Testis (tissue), 3 donors: ENCODE measurements around the gene ANKRD16. TPM values are rescaled to one million over a fixed set of nuclear protein-coding genes. Genes with fewer than 3 reads are reported as not detected.
A peak's percentile ranks its signal among the peaks of the same experiment; 100 is the strongest.
"Not testable (repeated sequence)": the region's sequence is repeated elsewhere in the genome, so short reads cannot be mapped to it uniquely, and the experiment has no call there.

Experiments used
- DNase-seq: peaks from one replicate; pipeline ENCODE4 v3.0.0-alpha.2; 2019
- H3K27ac ChIP-seq, 2 donors: fragments of 200-600 bp; sonication (generic); one replicate each; pipeline ENCODE4 v1.5.1; 2019
- H3K27me3 ChIP-seq: fragments of 200-600 bp; sonication (generic); one replicate; pipeline ENCODE4 v1.5.1; 2019
- H3K36me3 ChIP-seq: fragments of 200-600 bp; sonication (generic); one replicate; pipeline ENCODE4 v1.5.1; 2017; ENCODE audit warnings: low read depth; ENCODE audit errors: missing control alignments
- H3K4me1 ChIP-seq: fragments of 200-600 bp; sonication (generic); one replicate; pipeline ENCODE4 v1.5.1; 2019
- H3K4me3 ChIP-seq, 2 donors: fragments of 200-600 bp; sonication (generic); one replicate each; pipeline ENCODE4 v1.5.1; 2017 to 2019
- H3K9me3 ChIP-seq: fragments of 200-600 bp; sonication (generic); one replicate; pipeline ENCODE4 v1.5.1; 2017
- POLR2A ChIP-seq: fragments of 450-650 bp; IDR thresholded peaks from one replicate; pipeline ENCODE4 v1.6.1; 2017; ENCODE audit warnings: antibody characterized with exemption, mild to moderate bottlenecking, moderate library complexity
- whole genome bisulfite sequencing, 2 donors: methylation state at CpG; one replicate each; pipeline ENCODE4 v1.1.5; 2018; 5-methylcytosine and 5-hydroxymethylcytosine counted together
- intact Hi-C: fragments of 100-400 bp; cut with DNase I; formaldehyde crosslinking; loops from one replicate; pipeline ENCODE4 v1.15.1; 2023; ENCODE audit warnings: low total_unique reads
- polyA plus RNA-seq: library from polyadenylated mRNA; stranded (reverse); fragments of 350-450 nt; fragmentation: Illumina TruSeq; extraction: RNeasy Lipid Tissue Mini Kit (QIAGEN cat#74804); gene quantifications from one replicate; pipeline ENCODE4 v1.2.3, GENCODE V29; 2014; ENCODE audit warnings: low read depth, low replicate concordance; ENCODE audit not compliant: insufficient read depth
- total RNA-seq, 2 donors: library from RNA; depleted of rRNA; stranded (reverse); fragments of >200 nt; gene quantifications; one replicate each; pipeline ENCODE4 v1.2.3, GENCODE V29; 2016
- TF ChIP-seq, protein P1 (sequence below), 3 experiments: fragments of 450-650 bp in 2 of 3; fragments of 200-600 bp in 1 of 3; sonication (generic) in 1 of 3; IDR thresholded peaks; one replicate each; pipeline ENCODE4 v1.5.1; 2016 to 2019; ENCODE audit warnings: antibody characterized with exemption in 3 of 3, mild to moderate bottlenecking in 2 of 3, moderate library complexity in 1 of 3

Gene ANKRD16
- total and polyA plus RNA-seq, 3 donors from 2014 or later = 14.2 to 32.1 (median 30.3) TPM

DNA sequence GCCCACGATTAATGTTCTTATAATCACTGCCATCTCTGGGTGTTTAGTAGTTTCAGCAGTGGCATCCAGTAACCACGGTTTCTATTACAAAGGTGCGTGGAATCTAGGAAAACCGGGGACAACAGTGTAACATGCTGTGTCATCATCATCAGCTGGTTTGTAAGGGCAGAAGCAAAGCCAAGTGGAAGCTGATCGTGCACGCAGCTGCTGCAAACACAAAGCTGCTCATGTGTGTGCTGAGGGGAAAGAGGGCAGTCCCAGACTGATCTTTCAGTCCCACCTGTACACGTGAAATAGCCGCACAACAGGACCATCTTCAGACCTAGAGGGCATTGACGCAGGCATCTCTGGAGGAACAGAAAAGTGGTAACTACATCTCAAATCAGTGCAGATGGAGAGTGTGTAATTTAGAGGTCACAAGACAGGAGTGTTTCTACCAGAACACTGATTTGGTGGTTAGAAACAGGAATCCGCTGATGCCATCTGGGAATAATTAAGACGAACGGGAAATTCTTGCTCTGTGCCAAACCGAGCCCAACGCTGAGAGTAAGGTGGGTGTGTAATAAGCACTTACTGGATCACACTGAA lies 13.4 kb downstream of the ANKRD16 start:
- Histone ChIP-seq H3K27me3 (no peaks in the 10 kb centered on the region), H3K27ac (no peak overlapping the region), H3K9me3 (no peaks in the 10 kb centered on the region), H3K36me3 (no peaks in the 10 kb centered on the region), H3K4me1 (no peaks in the 10 kb centered on the region), H3K4me3 (no peak overlapping the region)
- TF ChIP-seq, protein P1, sequence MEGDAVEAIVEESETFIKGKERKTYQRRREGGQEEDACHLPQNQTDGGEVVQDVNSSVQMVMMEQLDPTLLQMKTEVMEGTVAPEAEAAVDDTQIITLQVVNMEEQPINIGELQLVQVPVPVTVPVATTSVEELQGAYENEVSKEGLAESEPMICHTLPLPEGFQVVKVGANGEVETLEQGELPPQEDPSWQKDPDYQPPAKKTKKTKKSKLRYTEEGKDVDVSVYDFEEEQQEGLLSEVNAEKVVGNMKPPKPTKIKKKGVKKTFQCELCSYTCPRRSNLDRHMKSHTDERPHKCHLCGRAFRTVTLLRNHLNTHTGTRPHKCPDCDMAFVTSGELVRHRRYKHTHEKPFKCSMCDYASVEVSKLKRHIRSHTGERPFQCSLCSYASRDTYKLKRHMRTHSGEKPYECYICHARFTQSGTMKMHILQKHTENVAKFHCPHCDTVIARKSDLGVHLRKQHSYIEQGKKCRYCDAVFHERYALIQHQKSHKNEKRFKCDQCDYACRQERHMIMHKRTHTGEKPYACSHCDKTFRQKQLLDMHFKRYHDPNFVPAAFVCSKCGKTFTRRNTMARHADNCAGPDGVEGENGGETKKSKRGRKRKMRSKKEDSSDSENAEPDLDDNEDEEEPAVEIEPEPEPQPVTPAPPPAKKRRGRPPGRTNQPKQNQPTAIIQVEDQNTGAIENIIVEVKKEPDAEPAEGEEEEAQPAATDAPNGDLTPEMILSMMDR (IDR thresholded peaks at IDR 0.05) = no peak
- no peak for TF ChIP-seq POLR2A
- 59 to 66% methylated on average over 14 of the region's 14 CpGs for WGBS, 2 donors
- no peak for DNase-seq
- intact Hi-C loops = no loop called here

DNA sequence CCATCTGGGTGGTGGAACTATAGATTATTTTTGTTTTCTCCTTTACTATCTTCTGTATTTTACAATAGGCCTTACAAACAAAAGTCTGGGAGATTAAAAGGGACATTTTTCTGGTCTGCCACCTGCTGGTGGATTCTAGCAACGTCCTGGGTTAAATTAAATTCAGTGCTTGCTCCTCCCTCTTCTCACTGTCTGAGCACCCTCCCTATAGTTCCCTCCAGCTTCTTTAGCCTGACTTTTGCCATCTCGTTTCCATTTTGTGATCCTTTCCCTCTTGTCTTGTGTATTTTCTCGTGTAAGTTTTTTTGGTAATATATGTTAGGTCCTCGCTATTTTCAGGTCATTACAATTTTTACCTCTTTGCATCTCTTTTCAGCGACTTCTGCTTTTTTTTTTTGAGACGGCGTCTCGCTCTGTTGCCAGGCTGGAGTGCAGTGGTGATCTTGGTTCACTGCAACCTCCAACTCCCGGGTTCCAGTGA lies 16.1 kb downstream of the ANKRD16 start:
- intact Hi-C loops = no loop called here
- H3K36me3 ChIP-seq = no peaks in the 10 kb centered on the region
- H3K27me3 ChIP-seq = no peaks in the 10 kb centered on the region
- H3K27ac ChIP-seq = no peak overlapping the region
- DNase-seq = peak; percentile 68
- no peak overlapping the region for H3K4me3 ChIP-seq
- H3K4me1 ChIP-seq = no peaks in the 10 kb centered on the region
- no peak for TF ChIP-seq POLR2A
- TF ChIP-seq, protein P1 (IDR thresholded peaks at IDR 0.05) = peak; percentile 79 to 89 (median 87)
- 54 to 65% methylated on average over 9 of the region's 9 CpGs for WGBS, 2 donors
- H3K9me3 ChIP-seq = no peaks in the 10 kb centered on the region

DNA sequence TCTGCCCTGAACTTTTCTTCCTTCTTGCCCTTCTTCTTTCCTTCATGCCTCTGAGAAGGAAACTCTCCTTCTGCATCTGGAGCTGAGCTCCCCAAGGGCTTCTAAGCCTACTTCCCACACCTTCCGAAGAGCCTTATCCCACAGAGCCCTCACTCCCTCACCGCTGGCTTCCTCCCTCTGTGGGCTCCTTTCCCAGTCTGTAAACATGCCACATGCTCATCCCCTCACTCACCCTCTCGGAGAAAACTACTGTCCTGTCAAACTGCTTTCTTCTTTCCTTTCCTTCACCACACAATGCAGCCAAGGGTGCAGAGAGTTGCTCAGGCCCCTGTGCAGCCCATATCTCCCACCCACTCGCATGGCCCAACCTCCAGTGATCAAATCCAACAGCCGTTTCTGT lies 18.1 kb downstream of the ANKRD16 start:
- no peaks in the 10 kb centered on the region for H3K27me3 ChIP-seq
- H3K4me3 ChIP-seq = no peak overlapping the region
- no peaks in the 10 kb centered on the region for H3K9me3 ChIP-seq
- no peaks in the 10 kb centered on the region for H3K4me1 ChIP-seq
- TF ChIP-seq, protein P1 (IDR thresholded peaks at IDR 0.05) = no peak
- no peak for TF ChIP-seq POLR2A
- intact Hi-C loops = no loop called here
- H3K27ac ChIP-seq = no peak overlapping the region
- 51 to 61% methylated on average over 5 of the region's 5 CpGs for WGBS, 2 donors
- no peaks in the 10 kb centered on the region for H3K36me3 ChIP-seq
- DNase-seq = no peak

DNA sequence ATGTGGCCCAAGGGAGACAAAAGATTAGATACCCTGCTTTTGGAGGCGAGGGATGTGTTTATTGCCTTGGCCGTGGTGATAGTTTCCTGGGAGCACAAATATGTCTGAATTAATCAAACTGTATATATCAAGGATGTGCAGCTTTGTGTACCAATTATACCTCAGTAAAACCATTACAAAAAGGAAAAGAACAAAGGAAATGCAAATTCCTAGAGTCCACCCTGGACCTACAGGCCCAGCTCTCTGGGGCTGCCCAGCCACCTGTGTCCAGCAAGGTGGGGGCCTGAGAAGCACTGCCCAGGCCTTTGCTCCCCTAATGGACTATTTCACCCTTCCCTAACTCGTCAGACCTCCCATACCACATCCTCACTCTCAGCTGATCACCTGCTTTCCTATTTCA lies 20.5 kb downstream of the ANKRD16 start:
- 91 to 92% methylated on average over 3 of the region's 3 CpGs for WGBS, 2 donors
- H3K4me3 ChIP-seq = no peak overlapping the region
- H3K27ac ChIP-seq = no peak overlapping the region
- no peak for TF ChIP-seq POLR2A
- TF ChIP-seq, protein P1 (IDR thresholded peaks at IDR 0.05) = no peak
- H3K4me1 ChIP-seq = no peaks in the 10 kb centered on the region
- H3K27me3 ChIP-seq = no peaks in the 10 kb centered on the region
- H3K36me3 ChIP-seq = no peaks in the 10 kb centered on the region
- no peaks in the 10 kb centered on the region for H3K9me3 ChIP-seq
- intact Hi-C loops = no loop called here
- DNase-seq = no peak

DNA sequence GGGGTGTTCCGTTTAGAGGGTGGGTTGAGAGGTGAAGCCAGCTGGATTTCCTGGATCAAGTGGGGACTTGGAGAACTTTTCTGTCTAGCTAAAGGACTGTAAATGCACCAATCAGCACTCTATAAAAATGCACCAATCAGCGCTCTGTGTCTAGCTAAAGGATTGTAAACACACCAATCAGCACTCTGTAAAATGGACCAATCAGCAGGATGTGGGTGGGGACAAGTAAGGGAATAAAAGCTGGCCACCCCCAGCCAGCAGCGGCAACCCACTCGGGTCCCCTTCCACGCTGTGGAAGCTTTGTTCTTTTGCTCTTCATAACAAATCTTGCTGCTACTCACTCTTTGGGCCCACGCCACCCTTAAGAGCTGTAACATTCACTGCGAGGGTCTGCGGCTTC lies 21.3 kb downstream of the ANKRD16 start:
- DNase-seq, H3K27me3 ChIP-seq, intact Hi-C loops, H3K4me1 ChIP-seq, H3K27ac ChIP-seq, H3K36me3 ChIP-seq, H3K4me3 ChIP-seq, H3K9me3 ChIP-seq: not testable (repeated sequence)
- WGBS, 2 donors = 86 to 91% methylated on average over 8 of the region's 8 CpGs

DNA sequence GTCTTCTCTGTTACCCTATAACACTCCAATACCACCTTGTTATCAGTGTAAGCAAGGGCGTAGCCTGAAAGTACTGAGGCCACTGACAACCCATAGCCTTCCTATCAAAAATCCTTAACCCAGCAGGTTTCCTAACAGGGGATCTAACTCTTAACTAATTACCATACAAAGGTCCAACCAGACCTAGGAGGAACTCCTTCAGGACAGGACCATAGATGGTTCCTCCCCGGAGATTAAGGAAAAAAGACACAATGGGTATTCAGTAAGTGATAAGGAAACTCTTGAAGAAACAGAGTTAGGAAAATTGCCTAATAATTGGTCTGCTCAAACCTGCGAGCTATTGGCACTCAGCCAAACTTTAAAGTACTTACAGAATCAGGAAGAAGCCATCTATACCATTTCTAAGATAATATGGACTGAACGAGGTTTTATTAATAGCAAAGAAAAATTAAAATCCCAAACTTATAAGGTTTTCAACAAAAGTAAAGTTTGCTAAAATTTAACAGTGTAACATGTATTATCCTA lies 22.5 kb downstream of the ANKRD16 start:
- DNase-seq = not testable (repeated sequence)

DNA sequence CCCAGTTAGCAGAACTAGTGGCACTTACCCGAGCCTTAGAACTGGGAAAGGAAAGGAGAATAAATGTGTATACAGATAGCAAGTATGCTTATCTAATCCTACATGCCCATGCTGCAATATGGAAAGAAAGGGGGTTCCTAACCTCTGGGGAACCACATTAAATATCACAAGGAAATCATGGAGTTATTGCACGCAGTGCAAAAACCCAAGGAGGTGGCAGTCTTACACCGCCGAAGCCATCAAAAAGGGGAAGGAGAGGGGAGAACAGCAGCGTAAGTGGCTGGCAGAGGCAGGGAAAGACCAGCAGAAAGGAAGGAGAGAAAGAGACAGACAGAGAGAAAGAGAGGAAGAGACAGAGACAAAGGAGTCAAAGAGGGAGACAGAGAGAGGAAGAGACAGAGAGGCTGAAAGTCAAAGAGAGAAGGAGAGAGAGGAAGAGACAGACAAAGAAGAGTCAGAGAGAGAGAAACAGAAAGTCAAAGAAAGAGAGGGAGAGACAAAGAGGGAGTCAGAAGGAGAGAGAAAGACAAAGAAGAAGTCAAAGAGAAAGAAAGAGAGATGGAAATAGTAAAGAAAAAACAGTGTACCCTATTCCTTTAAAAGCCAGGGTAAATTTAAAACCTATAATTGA lies 23.1 kb downstream of the ANKRD16 start:
- H3K27me3 ChIP-seq, H3K27ac ChIP-seq, H3K4me1 ChIP-seq, H3K4me3 ChIP-seq, H3K9me3 ChIP-seq, DNase-seq, intact Hi-C loops, H3K36me3 ChIP-seq: not testable (repeated sequence)
- WGBS, 2 donors = 69 to 89% methylated on average over 5 of the region's 5 CpGs

More for the DNA sequence above, 22.5 kb downstream of the ANKRD16 start:
- H3K4me3 ChIP-seq, H3K9me3 ChIP-seq, intact Hi-C loops, H3K27ac ChIP-seq, H3K36me3 ChIP-seq, H3K27me3 ChIP-seq, H3K4me1 ChIP-seq: not testable (repeated sequence)
- WGBS, 2 donors = 65 to 69% methylated on average over 4 of the region's 4 CpGs
